GM12873 (cell line): ENCODE results near the gene TIE1.

Experiments
- TF ChIP-seq, protein P1 (sequence below): IDR thresholded peaks from 2 replicates; pipeline ENCODE4 v1.5.1; 2012; ENCODE audit warnings: low read depth, mild to moderate bottlenecking, moderate library complexity, low read length, control low read depth; ENCODE audit not compliant: insufficient read depth; ENCODE audit errors: missing control alignments

The TIE1 gene

DNA sequence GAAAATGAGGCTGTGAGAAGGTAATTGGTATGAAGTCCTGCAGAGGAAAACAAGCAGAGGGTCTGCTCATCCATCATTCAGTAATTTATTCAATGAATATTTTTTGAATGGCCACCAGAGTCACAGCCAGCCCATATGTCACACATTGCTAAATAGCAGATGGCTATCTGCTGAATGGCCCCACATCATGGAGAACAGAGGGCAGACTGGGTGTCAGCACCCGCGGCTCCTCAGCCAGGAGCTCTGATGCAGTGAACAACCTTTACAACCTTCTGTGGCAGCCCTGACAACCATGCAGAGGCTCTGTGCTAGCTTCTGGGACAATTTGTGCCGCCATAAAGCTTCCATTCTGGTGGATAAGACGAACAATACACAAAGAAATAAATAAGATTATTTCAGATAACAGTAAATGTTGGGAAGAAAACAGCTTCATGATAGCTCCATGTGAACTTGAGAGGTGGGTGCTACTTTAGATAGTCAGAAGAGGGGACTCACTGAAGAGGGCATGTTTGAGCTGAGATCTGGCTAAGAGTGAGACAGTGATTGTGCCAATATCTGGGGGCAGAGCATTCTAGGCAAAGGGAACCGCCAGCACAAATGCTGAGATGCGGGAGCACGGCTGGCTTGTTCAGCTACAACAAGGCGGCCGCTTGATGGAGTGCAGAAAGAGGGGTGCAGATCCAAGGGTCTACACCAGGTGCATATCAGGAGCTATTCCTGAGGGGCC is 12.6 kb upstream of the TIE1 start:
- TF ChIP-seq, protein P1, sequence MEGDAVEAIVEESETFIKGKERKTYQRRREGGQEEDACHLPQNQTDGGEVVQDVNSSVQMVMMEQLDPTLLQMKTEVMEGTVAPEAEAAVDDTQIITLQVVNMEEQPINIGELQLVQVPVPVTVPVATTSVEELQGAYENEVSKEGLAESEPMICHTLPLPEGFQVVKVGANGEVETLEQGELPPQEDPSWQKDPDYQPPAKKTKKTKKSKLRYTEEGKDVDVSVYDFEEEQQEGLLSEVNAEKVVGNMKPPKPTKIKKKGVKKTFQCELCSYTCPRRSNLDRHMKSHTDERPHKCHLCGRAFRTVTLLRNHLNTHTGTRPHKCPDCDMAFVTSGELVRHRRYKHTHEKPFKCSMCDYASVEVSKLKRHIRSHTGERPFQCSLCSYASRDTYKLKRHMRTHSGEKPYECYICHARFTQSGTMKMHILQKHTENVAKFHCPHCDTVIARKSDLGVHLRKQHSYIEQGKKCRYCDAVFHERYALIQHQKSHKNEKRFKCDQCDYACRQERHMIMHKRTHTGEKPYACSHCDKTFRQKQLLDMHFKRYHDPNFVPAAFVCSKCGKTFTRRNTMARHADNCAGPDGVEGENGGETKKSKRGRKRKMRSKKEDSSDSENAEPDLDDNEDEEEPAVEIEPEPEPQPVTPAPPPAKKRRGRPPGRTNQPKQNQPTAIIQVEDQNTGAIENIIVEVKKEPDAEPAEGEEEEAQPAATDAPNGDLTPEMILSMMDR, result no peak

DNA sequence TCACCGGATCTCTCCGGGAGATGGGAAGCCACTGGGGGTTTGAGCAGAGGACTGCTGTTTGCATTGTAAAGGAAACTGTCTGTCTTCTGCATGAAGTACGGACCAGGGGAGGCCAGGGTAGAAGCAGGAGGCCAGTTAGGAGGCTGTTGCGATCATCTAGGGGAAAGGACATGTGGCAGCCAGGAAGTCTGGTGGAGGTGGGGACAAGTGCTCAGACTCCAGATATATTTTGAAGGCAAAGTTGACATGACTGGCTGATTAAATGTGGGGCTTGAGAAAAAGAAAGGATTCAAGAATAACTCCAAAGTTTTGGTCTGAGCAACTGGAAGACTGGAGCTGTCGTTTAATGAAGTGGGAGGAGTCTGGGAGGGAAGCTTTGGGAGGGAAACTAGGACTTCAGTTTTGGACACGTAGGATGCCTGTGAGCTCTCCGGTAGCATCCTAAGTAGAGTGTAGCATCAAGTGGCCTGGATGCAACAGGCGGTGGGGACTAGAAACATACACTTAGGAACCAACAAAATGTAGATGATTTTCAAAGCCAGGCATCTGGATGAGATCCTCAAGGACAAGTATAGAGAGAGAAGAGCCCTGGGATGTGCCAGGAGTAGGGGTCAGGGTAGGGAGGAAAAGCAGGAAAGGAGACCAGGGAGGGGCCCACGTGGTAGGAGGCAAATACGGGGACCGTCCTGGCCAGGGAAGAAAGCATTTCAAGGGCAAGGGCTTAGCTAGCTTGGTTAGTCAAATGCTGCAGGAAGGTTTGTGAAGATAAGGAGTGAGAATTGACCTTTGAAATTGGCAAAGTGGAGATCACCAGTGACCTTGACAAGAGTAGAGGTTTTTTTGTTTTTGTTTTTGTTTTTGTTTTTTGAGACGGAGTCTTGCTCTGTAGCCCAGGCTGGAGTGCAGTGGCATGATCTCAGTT is 11.7 kb upstream of the TIE1 start:
- TF ChIP-seq, protein P1, result no peak

DNA sequence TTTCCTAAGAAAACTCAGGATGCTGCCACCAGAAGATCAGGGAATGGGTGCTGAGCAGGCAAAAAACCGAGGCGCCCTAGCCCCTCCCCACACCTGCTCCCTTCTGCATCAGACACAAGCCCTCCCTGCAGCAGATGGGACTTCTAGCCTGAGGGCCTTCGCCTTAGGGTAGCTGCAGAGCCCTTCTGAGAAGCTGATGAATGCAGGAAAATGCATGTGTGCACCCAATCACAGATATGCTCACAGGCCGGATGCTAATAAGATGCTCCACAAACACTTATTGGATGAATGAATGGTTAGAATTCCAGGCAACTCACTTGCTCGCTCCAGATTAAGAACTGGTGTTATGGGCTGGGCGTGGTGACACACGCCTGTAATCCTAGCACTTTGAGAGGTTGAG is 8.6 kb upstream of the TIE1 start:
- TF ChIP-seq, protein P1, result no peak

DNA sequence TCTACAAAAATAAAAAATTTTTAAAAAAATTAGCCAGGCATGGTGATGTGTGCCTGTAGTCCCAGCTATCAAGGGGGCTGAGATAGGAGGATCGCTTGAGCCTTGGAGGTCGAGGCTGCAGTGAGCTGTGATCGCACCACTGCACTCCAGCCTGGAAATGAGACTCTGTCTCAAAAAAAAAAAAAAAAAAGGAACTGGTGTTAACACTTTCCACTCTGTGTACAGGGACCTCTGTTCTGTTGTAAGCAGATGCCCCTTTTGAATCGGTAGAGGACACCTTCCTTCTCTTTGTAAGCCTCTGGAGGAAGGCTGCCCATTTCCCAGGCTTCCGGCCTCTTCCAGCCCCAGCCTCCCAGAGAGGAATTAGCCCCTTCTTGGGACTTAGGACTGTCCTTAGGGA is 8.1 kb upstream of the TIE1 start:
- TF ChIP-seq, protein P1, result no peak

- TF ChIP-seq, protein P1, result no peak
These were observed 7.6 kb upstream of the TIE1 start for GRCh38 chr1:43293176-43293575.

- TF ChIP-seq, protein P1, result no peak
These were observed 6.7 kb upstream of the TIE1 start for GRCh38 chr1:43293896-43294760.
